HUES64 (cell line): ENCODE measurements around the gene HSD3B7.

Experiments used
- H3K27ac ChIP-seq: 2 replicates; pipeline ENCODE4 v1.7.0; 2013; ENCODE audit warnings: low read depth, low read length, inconsistent platforms
- H3K27me3 ChIP-seq: 2 replicates; pipeline ENCODE4 v1.6.1; 2013; ENCODE audit warnings: mild to moderate bottlenecking, low read length; ENCODE audit not compliant: insufficient read depth
- H3K36me3 ChIP-seq: 2 replicates; pipeline ENCODE4 v1.6.1; 2013; ENCODE audit warnings: mild to moderate bottlenecking, low read length; ENCODE audit not compliant: insufficient read depth
- H3K4me1 ChIP-seq: 2 replicates; pipeline ENCODE4 v1.6.1; 2013; ENCODE audit warnings: mild to moderate bottlenecking, low read length, moderate library complexity; ENCODE audit not compliant: insufficient read depth
- H3K4me3 ChIP-seq: 2 replicates; pipeline ENCODE4 v1.5.1; 2013; ENCODE audit warnings: mild to moderate bottlenecking, low read length, moderate library complexity
- H3K9ac ChIP-seq: 2 replicates; pipeline ENCODE4 v1.6.1; 2013; ENCODE audit warnings: mild to moderate bottlenecking, low read depth, low read length
- H3K9me3 ChIP-seq: 2 replicates; pipeline ENCODE4 v1.6.1; 2013; ENCODE audit warnings: low read depth, low read length; ENCODE audit not compliant: insufficient read depth
- WGBS: fragments of 150-250, 120-280 bp; methylation state at CpG from one replicate; pipeline ENCODE4 v1.1.7; 2013; ENCODE audit warnings: missing lambda C conversion rate; 5-methylcytosine and 5-hydroxymethylcytosine counted together

Gene HSD3B7

GRCh38 chr16:31033709-31034492, 48.9 kb downstream of the HSD3B7 start:
- Histone ChIP-seq H3K27ac (no peak overlapping the region), H3K4me3 (peak overlapping the region; percentile 95), H3K27me3 (no peaks in the 10 kb centered on the region), H3K4me1 (no peaks in the 10 kb centered on the region), H3K9me3 (no peaks in the 10 kb centered on the region), H3K36me3 (no peaks in the 10 kb centered on the region), H3K9ac (peak overlapping the region; percentile 37)
- 1% methylated on average over 47 of the region's 47 CpGs for WGBS

- Histone ChIP-seq H3K9ac (no peak overlapping the region), H3K36me3 (peaks cover 6% of the 10 kb centered on the region; the same call in 1 of the 2 replicates), H3K4me1 (no peaks in the 10 kb centered on the region), H3K4me3 (no peak overlapping the region), H3K27ac (no peak overlapping the region), H3K9me3 (no peaks in the 10 kb centered on the region), H3K27me3 (no peaks in the 10 kb centered on the region)
- 80% methylated on average over 2 of the region's 2 CpGs for WGBS
Observed at GRCh38 chr16:31036691-31037090, 51.7 kb downstream of the HSD3B7 start.
